ENCODE data around the gene NRP1. TPM values are rescaled to one million over a fixed set of nuclear protein-coding genes. Genes with fewer than 3 reads are reported as not detected.

Gene NRP1
- total RNA-seq, 1 donor from 2014 or later = 100 TPM

DNA sequence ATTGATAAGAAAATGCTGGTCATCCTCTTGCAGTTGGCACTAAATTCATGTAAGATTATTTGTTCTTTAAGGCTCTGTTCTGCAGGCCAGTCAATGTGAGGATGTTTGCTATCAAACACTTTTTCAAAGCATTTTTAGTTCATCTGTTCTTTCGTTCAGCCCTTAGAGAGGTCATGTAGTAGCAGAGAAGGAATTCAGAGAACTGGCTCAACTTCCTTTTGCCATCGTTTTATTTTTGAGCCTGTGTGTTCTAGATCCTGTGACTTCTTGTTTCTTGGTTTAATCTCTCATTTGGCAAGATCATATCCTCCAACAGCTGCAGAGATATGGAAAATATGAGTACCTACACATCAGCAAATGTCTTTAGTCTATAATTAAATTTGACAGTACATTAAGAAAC lies 184.3 kb downstream of the NRP1 start:
- Mint-ChIP-seq H3K27me3 (ENCODE audit: unreplicated experiment) (peaks cover 4% of the 10 kb centered on the region), H3K27ac (ENCODE audit: unreplicated experiment) (no peak overlapping the region), H3K4me3 (ENCODE audit: unreplicated experiment) (no peak overlapping the region), H3K4me1 (ENCODE audit: low read depth, unreplicated experiment) (peaks cover 15% of the 10 kb centered on the region), H3K9me3 (ENCODE audit: unreplicated experiment) (no peaks in the 10 kb centered on the region), H3K36me3 (ENCODE audit: unreplicated experiment) (no peaks in the 10 kb centered on the region)
- no peak for DNase-seq
- TF ChIP-seq, protein P1, sequence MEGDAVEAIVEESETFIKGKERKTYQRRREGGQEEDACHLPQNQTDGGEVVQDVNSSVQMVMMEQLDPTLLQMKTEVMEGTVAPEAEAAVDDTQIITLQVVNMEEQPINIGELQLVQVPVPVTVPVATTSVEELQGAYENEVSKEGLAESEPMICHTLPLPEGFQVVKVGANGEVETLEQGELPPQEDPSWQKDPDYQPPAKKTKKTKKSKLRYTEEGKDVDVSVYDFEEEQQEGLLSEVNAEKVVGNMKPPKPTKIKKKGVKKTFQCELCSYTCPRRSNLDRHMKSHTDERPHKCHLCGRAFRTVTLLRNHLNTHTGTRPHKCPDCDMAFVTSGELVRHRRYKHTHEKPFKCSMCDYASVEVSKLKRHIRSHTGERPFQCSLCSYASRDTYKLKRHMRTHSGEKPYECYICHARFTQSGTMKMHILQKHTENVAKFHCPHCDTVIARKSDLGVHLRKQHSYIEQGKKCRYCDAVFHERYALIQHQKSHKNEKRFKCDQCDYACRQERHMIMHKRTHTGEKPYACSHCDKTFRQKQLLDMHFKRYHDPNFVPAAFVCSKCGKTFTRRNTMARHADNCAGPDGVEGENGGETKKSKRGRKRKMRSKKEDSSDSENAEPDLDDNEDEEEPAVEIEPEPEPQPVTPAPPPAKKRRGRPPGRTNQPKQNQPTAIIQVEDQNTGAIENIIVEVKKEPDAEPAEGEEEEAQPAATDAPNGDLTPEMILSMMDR (IDR thresholded peaks at IDR 0.05; ENCODE audit: partially characterized antibody, unreplicated experiment) = no peak

DNA sequence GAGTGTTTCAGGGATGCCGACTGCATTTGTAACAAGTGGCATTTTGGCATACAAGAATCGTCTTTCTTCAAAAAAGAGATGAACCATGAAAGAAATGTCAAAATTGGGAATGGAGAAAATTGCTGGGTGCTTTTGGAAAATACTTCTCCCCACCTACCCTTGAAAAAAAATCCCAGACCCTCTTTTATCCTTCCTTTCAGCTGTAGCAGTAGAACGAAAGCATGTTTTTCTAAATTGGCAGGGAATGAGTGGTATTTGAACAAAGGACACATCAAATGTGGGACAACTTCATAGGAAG lies 187.5 kb downstream of the NRP1 start:
- TF ChIP-seq, protein P1 (IDR thresholded peaks at IDR 0.05; ENCODE audit: partially characterized antibody, unreplicated experiment) = no peak
- no peak for DNase-seq
- Mint-ChIP-seq H3K27me3 (ENCODE audit: unreplicated experiment) (peaks cover 4% of the 10 kb centered on the region), H3K4me1 (ENCODE audit: low read depth, unreplicated experiment) (peaks cover 5% of the 10 kb centered on the region), H3K36me3 (ENCODE audit: unreplicated experiment) (no peaks in the 10 kb centered on the region), H3K4me3 (ENCODE audit: unreplicated experiment) (no peak overlapping the region), H3K9me3 (ENCODE audit: unreplicated experiment) (no peaks in the 10 kb centered on the region), H3K27ac (ENCODE audit: unreplicated experiment) (no peak overlapping the region)

DNA sequence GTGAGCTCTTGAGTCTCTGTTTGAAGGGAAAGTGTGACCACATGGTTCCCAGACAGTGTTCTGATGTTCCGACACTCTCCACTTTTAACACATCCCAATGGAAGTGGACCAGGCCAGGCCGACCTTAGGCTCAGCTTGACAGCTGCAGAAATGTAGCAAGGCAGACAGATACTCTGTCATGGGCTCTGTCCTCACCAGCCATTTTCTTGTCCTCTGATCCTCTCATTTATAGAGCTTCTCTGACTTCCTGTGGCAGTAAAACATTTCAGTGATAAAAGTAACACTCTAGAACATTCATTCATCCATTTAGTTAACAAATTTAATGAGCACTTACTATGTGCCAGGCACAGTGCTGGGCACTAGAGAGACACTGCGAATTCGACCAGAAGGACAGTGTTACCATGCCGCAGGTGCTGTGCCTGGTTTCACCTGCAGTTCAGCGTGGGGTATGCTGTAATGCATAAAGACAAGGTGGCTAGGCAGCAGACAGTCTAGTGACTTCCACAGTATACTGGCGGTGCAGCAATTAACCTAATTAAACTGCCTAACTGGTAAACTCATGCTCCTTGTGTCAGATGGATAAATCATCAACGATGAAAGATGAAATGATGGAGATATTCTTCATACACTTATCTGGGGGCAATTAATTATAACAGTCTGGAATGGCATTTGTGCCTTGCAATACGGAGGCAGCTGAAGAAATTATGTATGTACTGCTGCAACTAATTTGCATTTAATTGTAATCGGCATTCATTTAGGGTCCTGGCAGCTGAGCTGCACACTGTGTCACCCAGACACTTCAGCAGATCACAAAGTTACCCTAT lies 188.1 kb downstream of the NRP1 start:
- peaks cover 4% of the 10 kb centered on the region for H3K27me3 Mint-ChIP-seq (ENCODE audit: unreplicated experiment)
- no peak overlapping the region for H3K27ac Mint-ChIP-seq (ENCODE audit: unreplicated experiment)
- H3K36me3 Mint-ChIP-seq (ENCODE audit: unreplicated experiment) = no peaks in the 10 kb centered on the region
- H3K4me3 Mint-ChIP-seq (ENCODE audit: unreplicated experiment) = no peak overlapping the region
- peaks cover 5% of the 10 kb centered on the region for H3K4me1 Mint-ChIP-seq (ENCODE audit: low read depth, unreplicated experiment)
- DNase-seq = no peak
- H3K9me3 Mint-ChIP-seq (ENCODE audit: unreplicated experiment) = no peaks in the 10 kb centered on the region
- TF ChIP-seq, protein P1 (IDR thresholded peaks at IDR 0.05; ENCODE audit: partially characterized antibody, unreplicated experiment) = no peak

DNA sequence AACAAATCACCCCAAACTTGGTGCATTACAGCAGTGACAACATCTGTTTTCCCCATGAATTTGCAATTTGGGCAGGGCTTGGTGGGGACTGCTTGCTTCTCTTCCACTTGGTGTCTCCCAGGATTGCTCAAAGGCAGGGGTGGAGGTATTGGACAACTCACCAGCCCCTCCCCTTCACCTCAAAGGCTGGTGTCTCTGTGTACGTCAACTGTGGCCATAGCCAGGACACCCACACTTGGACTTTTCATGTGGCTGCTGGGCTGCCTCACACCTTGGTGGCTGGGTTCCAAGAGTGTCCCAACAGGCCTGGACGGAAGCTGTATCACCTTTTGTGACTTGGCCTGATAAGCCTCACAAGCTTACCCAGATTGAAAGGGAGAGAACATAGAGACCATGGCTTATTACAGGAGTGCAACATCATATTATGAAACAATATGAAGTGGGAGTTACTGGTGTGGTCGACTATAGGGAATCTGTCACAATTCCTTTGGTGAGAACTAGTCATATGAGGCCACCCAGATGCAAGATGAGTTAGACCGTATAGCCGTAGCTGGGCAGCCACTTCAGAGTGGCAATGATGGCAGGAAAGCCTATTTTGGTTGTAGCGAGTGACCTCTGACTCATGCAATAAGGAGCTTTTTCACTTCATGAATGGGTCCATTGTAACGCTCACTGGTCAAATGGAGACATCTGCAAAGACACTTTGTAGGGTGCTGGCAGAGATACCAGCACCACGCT lies 188.8 kb downstream of the NRP1 start:
- Mint-ChIP-seq H3K27ac (ENCODE audit: unreplicated experiment) (no peak overlapping the region), H3K27me3 (ENCODE audit: unreplicated experiment) (peaks cover 4% of the 10 kb centered on the region), H3K4me3 (ENCODE audit: unreplicated experiment) (no peak overlapping the region), H3K9me3 (ENCODE audit: unreplicated experiment) (no peaks in the 10 kb centered on the region), H3K4me1 (ENCODE audit: low read depth, unreplicated experiment) (peaks cover 5% of the 10 kb centered on the region), H3K36me3 (ENCODE audit: unreplicated experiment) (no peaks in the 10 kb centered on the region)
- no peak for DNase-seq
- TF ChIP-seq, protein P1 (IDR thresholded peaks at IDR 0.05; ENCODE audit: partially characterized antibody, unreplicated experiment) = no peak

DNA sequence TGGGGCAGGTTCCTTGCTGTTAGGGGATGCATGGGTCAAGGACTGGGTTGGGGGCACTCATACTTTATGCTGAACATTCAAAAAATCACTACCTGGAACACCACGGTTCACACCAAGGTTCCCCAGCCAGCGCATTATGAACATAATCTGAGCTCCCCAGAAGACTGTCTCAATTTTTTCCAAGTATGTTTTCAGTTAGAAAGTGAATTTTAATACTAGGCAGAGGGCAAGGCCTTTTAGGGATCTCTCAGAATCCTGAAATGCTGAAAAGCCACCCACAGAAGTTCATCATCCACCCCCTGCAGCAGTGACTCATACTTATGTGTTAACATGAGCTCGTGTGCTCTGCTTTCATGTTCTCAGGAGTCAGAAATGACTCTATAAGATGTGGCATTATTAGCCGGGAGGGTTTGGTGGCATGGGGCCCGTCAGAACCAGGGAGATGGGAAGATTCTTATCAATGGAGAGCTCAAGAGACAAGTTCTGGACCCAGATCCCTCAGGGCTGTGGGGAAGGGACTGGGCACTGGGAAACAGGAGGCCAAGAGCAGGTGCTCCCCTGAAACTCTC lies 191.2 kb downstream of the NRP1 start:
- H3K27ac Mint-ChIP-seq (ENCODE audit: unreplicated experiment) = no peak overlapping the region
- peaks cover 5% of the 10 kb centered on the region for H3K4me1 Mint-ChIP-seq (ENCODE audit: low read depth, unreplicated experiment)
- no peak overlapping the region for H3K4me3 Mint-ChIP-seq (ENCODE audit: unreplicated experiment)
- TF ChIP-seq, protein P1 (IDR thresholded peaks at IDR 0.05; ENCODE audit: partially characterized antibody, unreplicated experiment) = no peak
- H3K36me3 Mint-ChIP-seq (ENCODE audit: unreplicated experiment) = no peaks in the 10 kb centered on the region
- H3K9me3 Mint-ChIP-seq (ENCODE audit: unreplicated experiment) = no peaks in the 10 kb centered on the region
- no peak for DNase-seq
- peaks cover 2% of the 10 kb centered on the region for H3K27me3 Mint-ChIP-seq (ENCODE audit: unreplicated experiment)
